ENCODE measurements around the gene MARCHF9. TPM values are rescaled to one million over a fixed set of nuclear protein-coding genes. Genes with fewer than 3 reads are reported as not detected.

The MARCHF9 gene
- total RNA-seq: 1.8 and 3.6 TPM in 2 replicates

GRCh38 chr12:57754411-57755193 lies at the start of gene MARCHF9:
Gene MARCHF9 (plus strand): TSS chr12:57755103. CDS start chr12:57755529, 426 bp downstream.

GRCh38 chr12:57738661-57739237 lies 16.2 kb upstream of the MARCHF9 start, which contains the start of gene AGAP2:
Gene AGAP2 (minus strand): TSS chr12:57738742. CDS start chr12:57738246, 496 bp downstream.

GRCh38 chr12:57744777-57745484 lies 10.0 kb upstream of the MARCHF9 start, which contains the start of gene TSPAN31:
Gene TSPAN31 (plus strand): TSS chr12:57745039. CDS start chr12:57745155, 116 bp downstream.

GRCh38 chr12:57751788-57752667 lies 2.9 kb upstream of the MARCHF9 start, which contains the start of gene CDK4:
Gene CDK4 (minus strand): TSS chr12:57752310. CDS start chr12:57751717, 593 bp downstream.

GRCh38 chr12:57766464-57767304 lies 11.8 kb downstream of the MARCHF9 start, which contains the start of gene CYP27B1:
Gene CYP27B1 (minus strand): TSS chr12:57767078. CDS start chr12:57767041, 37 bp downstream.

GRCh38 chr12:57771873-57772428 lies 17.0 kb downstream of the MARCHF9 start, which contains the start of gene METTL1:
Gene METTL1 (minus strand): TSS chr12:57772105. CDS start chr12:57772083, 22 bp downstream.

GRCh38 chr12:57772429-57773322 lies 17.8 kb downstream of the MARCHF9 start, which contains the start of gene EEF1AKMT3:
Gene EEF1AKMT3 (plus strand): TSS chr12:57772614. CDS start chr12:57772725, 111 bp downstream.

GRCh38 chr12:57782608-57783465 lies 27.9 kb downstream of the MARCHF9 start, which contains the start of gene TSFM:
Gene TSFM (plus strand): TSS chr12:57782787. CDS start chr12:57782802, 15 bp downstream.

Other genes starting within 250 kb of the MARCHF9 start
- gene DDIT3, start 234.6 kb upstream of the MARCHF9 start, total RNA-seq: 51.3 and 55.1 TPM in 2 replicates
- 5.1 and 8.8 TPM in 2 replicates for gene MBD6, start 232.3 kb upstream of the MARCHF9 start, total RNA-seq
- 155 and 186 TPM in 2 replicates for gene DCTN2, start 207.9 kb upstream of the MARCHF9 start, total RNA-seq
- gene KIF5A, start 205.1 kb upstream of the MARCHF9 start, total RNA-seq: 0.17 TPM in 1 of 2 replicates, not detected in the other
- gene PIP4K2C, start 163.9 kb upstream of the MARCHF9 start, total RNA-seq: 7.4 and 7.6 TPM in 2 replicates
- gene DTX3, start 150.3 kb upstream of the MARCHF9 start, total RNA-seq: 6.6 and 8.6 TPM in 2 replicates
- gene ARHGEF25, start 143.7 kb upstream of the MARCHF9 start, total RNA-seq: 10.4 and 10.8 TPM in 2 replicates
- gene B4GALNT1, start 121.9 kb upstream of the MARCHF9 start, total RNA-seq: 0.17 TPM in 1 of 2 replicates, not detected in the other
- 191 and 216 TPM in 2 replicates for gene OS9, start 61.0 kb upstream of the MARCHF9 start, total RNA-seq
- under 0.01 and 0.23 TPM in 2 replicates for gene AGAP2, start 16.4 kb upstream of the MARCHF9 start, total RNA-seq
- 60.6 and 72.7 TPM in 2 replicates for gene TSPAN31, start 10.1 kb upstream of the MARCHF9 start, total RNA-seq
- gene CDK4, start 2.8 kb upstream of the MARCHF9 start, total RNA-seq: 203 and 231 TPM in 2 replicates
- gene CYP27B1, start 12.0 kb downstream of the MARCHF9 start, total RNA-seq: 0.68 and 1.6 TPM in 2 replicates
- 8.5 and 20.0 TPM in 2 replicates for gene METTL1, start 17.0 kb downstream of the MARCHF9 start, total RNA-seq
- 5.4 and 7.7 TPM in 2 replicates for gene EEF1AKMT3, start 17.5 kb downstream of the MARCHF9 start, total RNA-seq
- gene TSFM, start 27.7 kb downstream of the MARCHF9 start, total RNA-seq: 13.6 and 18.3 TPM in 2 replicates
- 1.8 and 3.6 TPM in 2 replicates for gene AVIL, start 63.6 kb downstream of the MARCHF9 start, total RNA-seq
- gene CTDSP2, start 91.6 kb downstream of the MARCHF9 start, total RNA-seq: 151 and 175 TPM in 2 replicates
- gene ATP23, start 186.5 kb downstream of the MARCHF9 start, total RNA-seq: 3.9 and 11.6 TPM in 2 replicates

Measured in pericardium fibroblast (primary cell).